CD4-positive, alpha-beta T cell treated with Interferon alpha-2 for 1 hour (primary cell): ENCODE results near the gene ELOVL6.
"Not testable (repeated sequence)": the region's sequence is repeated elsewhere in the genome, so short reads cannot be mapped to it uniquely, and the experiment has no call there.

Experiments
- DNase-seq, 2 donors: peaks; one replicate each; pipeline ENCODE4 v3.0.0-alpha.2; 2020 to 2022

The ELOVL6 gene

DNA sequence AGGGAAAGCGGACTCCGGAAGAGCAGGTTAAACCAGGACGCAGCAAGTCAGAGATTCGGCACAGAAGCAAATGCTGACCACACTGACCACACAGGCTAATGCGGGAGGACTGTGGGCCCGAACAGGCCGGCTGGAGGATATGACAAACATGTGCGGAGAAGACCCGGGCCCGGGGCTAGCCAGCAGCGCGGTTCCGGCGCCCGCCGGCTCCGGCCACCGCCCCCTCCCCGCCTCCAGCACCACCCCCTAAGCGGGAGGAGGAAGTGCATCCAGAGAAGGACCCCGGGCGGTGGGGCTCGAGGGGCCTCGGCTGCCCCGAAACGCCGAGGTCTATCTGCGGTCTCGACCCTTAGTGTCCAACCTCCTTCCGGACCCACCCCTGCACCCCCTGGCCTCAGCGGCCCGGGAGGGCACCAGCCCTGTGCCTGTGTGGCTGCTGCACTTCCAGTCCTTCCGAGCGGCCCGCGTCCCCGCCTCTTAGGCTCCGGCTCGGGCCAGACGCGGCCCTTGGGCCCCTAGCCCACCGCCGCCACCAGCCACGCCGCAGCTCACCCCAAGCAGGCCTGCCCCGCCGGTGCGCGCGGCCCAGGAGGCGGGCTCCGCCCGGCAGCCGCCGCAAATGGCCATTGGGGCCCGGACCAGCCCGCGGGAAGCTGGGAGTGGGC lies 2.1 kb downstream of the ELOVL6 start:
- peak in 1 of 2 donors; percentile 40 for DNase-seq

- DNase-seq, result no peak
These were observed 2.7 kb downstream of the ELOVL6 start for GRCh38 chr4:110195561-110196205.

DNA sequence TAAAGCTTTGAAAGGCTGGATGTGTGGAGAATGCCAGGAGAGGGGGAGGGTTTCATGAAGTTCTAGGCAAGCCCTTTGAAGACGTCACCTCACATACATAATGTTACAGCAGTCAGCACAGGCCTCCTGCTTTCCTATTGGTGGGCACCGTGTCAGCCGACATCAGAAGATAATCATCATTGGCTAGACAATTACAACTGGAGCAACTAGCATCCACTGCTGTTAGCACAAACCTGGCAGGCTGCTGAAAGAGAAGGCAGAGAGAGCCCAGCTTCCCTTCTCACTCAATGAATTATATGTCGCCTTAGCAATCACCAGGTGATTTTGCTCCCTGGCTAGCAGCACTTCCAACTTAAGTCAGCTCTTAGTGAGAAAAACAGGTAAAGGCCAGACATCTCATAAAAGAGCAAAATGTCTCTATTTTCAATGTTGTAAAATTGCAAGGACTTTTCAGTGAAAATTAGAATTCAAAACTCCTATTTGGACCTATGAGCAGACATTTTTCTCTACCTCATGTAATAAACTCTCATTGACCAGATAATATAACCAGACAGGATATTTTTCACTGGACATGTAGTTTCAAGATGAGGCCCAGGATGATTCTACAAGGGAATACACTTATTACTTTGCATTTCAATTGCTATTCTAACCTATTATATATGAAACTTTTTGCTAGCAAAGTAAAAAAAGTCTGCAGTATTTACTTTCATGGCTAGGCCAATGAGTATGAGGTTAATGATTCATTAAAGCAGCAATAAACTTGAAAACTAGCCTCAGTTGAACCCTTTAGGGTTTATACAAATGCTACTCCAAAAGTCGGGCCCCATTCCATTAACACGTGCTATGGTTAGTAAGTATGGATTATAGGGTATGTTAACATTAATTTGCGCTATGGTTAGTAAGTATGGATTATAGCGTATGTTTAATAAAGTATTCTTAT lies 4.3 kb downstream of the ELOVL6 start:
- peak; percentile 83 to 88 for DNase-seq

- DNase-seq, result not testable (repeated sequence)
These were observed 5.1 kb downstream of the ELOVL6 start for GRCh38 chr4:110193287-110193686.

DNA sequence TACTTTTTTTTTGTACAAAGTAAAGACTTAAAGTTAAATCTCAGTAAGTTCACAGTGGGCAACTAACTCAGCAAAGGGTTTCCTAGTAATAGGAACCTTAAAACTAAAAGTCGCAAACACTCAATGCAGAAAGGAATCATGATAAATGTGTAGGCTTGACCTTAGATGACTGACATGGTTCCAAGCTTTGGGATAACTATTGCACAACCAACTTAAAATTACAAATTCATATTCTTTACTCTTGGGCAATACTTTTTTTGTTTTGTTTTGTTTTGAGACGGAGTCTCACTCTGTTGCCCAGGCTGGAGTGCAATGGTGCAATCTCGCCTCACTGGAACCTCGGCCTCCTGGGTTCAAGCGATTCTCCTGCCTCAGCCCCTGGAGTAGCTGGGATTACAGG lies 8.2 kb downstream of the ELOVL6 start:
- no peak for DNase-seq

DNA sequence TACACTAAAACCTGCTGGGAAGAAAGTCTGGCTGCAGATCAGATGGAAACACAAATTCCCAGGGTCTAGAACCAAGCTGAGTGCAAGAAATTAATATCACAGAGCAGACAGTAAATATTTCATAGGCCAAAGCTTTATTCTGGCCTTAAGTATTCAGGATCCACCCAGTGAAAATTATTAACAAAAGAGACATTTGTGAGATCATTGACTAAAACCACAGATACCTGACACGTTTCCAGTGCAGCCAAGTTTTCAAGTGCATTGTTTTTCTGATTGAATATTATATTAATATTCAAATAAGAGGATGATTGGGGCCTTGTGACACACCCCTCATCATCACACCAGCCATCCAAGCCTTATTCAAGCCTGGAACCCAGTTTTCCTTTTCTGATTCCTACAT lies 10.3 kb downstream of the ELOVL6 start:
- DNase-seq, result no peak

DNA sequence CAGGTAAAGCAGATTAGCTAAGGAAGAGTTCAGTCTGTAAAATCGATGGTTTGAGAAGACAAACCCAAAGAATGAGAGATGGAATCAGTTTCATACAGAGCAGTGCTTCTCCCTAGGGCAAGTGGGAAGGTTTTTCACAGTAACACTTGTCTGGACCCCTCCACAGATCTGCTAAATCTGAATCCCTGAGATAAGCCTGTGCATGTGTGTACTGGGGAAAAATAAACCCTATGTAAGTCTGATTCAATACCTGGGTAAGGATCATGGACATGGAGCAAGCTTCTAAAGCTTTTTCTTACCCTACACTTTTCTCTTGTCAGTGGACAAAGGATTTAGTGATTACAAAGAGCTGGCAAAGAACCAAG lies 13.6 kb downstream of the ELOVL6 start:
- no peak for DNase-seq

DNA sequence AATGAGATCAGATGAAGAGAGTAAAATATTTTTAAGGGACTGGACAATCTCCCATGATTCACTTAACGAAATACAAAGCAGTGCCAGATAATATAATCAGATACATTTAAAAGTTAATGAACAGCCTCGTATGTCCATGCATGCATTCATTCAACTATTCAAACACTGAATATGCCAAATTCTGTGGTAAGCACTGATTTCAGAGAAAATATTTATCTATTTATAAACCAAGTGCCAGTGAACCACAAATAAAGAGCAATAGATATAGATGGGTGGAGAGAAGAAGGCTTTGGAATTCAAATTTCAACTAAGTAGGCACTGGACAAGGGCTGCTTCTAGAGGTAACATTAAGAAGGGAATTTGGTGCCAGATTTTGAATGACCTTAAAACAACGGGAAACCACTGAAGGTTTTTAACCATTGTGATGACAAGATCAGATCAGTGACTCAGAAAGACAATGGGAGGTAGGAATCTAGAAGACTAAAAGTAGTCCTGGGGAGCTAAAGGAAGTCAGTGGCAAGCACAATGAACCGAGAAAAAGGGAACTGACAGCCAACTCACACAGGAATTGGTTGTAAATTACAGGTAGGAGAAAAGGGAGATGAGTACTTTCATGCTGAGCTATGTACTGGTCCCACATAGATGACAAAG lies 14.2 kb downstream of the ELOVL6 start:
- DNase-seq, result no peak

DNA sequence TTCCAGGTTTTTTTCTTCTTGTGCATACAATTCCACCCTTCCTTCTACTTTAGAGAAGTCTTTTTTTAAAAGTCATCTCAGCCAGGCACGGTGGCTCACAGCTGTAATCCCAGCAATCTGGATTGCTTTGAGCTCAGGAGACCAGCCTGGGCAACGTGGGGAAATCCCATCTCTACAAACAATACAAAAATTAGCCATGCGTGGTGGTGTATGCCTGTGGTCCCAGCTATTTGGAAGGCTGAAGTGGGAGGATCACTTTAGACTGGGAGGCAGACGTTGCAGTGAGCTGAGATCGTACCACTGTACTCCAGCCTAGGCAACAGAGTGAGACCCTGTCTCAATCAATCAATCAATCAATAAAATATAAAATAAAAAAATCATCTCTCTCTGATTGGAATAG lies 14.8 kb downstream of the ELOVL6 start:
- DNase-seq, result no peak

DNA sequence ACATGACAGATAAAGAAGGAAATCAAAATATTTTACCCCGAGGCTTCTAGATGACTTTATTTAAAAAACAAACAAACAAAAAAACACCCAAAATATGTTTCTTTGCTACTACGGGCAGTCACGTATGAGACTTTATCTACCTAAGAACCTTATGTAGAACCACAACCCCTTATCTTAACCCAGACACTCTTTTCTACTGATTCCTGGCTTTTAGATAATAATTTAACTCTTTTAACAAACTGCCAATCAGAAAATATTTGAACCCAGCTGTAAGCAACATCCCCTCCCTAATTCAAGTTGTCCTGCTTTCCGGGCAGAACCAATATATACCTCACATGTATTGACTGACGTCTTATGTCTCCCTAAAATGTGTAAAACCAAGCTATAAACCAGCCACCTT lies 15.4 kb downstream of the ELOVL6 start:
- DNase-seq, result no peak

DNA sequence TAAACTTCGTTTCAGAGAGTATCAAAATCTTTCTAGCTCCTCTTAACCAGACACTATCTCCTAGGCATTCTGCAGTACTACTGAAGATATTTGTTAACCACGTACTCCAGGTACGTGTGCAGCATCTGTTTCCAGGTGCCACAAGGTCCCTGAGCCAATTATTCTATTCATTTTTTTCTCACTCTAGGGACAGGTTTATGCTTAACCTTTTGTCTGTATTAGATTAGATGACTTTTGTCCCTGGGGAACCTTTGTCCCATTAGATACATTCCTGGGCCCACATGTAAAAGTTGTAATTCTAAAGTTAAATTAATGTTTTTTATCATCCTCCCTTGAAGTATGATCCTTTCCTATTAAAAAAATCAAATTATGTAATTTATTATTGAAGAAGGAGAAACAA lies 16.5 kb downstream of the ELOVL6 start:
- no peak for DNase-seq

DNA sequence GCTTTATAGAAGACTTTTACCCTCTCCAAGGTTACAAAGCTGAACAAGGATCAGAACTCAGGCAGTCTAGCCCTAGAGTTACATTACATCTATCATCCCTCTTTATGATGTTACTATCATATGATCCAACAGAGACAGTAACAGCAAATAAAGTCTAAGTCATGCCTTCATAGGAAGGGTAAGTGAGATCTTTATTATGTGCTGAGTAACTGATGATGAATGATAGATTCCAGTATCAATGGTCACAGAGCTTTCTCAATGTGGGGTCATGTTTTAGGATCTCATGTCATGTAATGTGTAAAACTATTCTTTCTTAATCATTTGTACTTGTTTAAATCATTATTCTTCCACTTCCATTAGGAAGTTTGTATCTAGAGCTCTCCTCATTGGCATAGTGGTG lies 22.8 kb downstream of the ELOVL6 start:
- DNase-seq, result no peak

DNA sequence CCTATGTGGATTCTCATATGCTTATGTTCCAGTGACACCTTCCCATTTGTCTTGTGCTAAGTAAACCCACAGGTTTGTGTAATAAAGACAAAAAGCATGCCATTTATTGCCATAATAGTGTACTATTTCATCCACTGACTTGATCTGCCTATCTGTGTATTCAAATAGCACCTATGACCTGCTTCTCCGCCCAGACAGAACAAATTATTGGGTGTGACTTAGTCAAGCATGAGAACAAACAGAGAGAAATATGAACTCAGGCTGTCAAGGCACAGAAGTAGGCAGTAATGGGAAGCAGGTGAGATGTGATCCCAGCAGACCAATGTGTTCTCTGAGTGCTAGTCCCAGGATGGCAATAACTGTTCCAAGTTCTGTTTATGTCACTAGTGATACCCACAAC lies 25.4 kb downstream of the ELOVL6 start:
- no peak for DNase-seq

DNA sequence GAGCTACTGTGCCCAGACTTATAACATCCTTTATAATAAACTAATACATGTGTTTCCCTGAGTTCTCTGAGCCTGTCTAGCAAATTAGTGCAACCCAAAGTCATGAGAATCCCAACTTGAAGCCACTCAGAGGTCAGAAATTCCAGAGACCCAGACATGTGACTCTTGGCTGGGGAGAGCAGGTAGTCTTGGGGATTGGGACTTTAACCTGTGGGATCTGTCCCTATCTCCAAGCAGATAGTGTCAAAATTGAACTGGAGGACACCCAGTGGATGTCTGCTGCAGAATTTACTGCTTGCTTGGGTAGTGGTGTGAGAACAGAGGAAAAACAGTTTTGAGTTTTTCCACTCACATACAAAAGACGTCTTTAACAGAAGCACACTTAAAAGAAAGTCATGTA lies 26.4 kb downstream of the ELOVL6 start:
- DNase-seq, result no peak

GRCh38 chr4:110170861-110171260 lies 27.6 kb downstream of the ELOVL6 start:
- no peak for DNase-seq

- peak; percentile 49 to 65 for DNase-seq
These were observed 32.8 kb downstream of the ELOVL6 start for GRCh38 chr4:110165382-110166286.

DNA sequence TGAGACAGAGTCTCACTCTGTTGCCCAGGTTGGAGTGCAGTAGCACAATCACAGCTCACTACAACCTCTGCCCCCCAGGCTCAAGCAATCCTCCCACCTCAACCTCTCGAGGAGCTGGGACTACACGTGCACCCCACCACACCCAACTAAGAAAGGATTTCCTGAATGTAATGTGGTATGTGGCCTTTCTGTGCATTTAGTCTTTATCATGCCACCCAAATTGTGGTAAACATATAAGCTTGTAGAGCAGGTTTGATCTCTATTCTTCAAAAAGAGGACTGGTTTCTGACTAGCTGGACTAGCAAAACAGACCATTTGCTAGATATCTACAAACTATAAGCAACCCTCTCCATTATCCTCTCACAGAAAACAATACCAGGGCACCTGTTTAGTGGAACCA lies 33.6 kb downstream of the ELOVL6 start:
- DNase-seq, result peak in 1 of 2 donors; percentile 21

DNA sequence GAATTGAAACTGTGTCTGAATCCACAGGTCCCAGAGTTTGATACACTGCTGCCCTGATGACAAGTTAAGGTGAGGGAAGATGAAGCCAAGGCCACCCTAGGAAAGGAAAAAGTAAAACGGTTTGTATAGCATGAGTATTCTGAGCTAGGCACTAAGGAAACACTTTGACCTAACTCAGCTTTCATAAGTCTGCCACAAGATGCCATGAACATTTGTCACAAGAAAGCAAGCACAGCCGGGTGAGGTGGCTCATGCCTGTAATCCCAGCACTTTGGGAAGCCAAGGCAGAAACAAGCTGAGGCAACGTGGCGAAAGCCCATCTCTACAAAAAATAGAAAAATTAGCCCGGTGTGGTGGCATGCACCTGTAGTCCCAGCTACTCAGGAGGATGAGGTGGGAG lies 34.2 kb downstream of the ELOVL6 start:
- DNase-seq, result no peak

- no peak for DNase-seq
These were observed 34.9 kb downstream of the ELOVL6 start for GRCh38 chr4:110163327-110164069.

DNA sequence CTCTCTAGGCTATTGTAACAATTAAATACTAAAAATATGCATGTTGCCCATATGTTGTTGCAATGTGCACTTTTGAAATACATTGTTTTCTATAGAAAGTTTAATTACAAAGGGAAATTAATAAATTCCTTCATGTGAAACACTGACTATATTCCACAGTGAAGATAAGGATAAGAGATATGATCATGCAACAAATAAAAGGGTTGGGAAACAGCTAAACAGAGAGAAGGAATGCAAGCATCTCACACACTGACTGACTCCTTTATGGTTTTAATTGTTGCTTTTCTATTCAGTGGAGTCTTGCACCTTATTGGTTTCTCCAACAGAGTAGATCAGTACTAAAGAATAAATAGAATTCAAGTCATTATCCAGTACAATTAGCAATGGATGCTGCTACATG lies 37.8 kb downstream of the ELOVL6 start:
- no peak for DNase-seq

GRCh38 chr4:110159541-110159940 lies 38.9 kb downstream of the ELOVL6 start:
- no peak for DNase-seq

DNA sequence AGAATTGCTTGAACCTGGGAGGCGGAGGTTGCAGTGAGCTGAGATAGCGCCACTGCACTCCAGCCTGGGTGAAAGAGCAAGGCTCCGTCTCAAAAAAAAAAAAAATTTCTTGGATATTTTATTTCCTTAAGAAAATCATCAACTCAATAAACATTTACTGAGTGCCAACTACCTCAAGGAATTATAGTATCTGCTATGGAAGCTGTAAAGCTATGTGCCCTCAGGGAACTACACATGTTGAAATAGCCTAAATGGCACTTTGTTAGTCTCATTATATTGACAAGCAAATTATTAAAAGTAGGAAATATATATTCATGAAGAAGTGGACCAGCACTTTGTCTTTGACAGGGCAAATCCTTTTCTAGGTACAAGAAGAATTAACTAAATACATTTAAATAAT lies 40.8 kb downstream of the ELOVL6 start:
- DNase-seq, result no peak
